OCI-LY1 (cell line): ENCODE data around the gene SFMBT2.

ENCODE experiments used
- H2AFZ ChIP-seq: fragments of 200-600 bp; sonication (generic), shearing (Covaris generic); 2 replicates; pipeline ENCODE4 v1.6.0; 2014; ENCODE audit warnings: antibody characterized with exemption, mild to moderate bottlenecking, low read length
- H3F3A ChIP-seq: fragments of 200-600 bp; sonication (generic), shearing (Covaris generic); 2 replicates; pipeline ENCODE4 v1.6.0; 2014; ENCODE audit warnings: mild to moderate bottlenecking, antibody characterized with exemption, low read length, moderate library complexity; ENCODE audit not compliant: insufficient read depth
- H3K27ac ChIP-seq: fragments of 200-600 bp; sonication (generic); 2 replicates; pipeline ENCODE4 v1.5.1; 2014; ENCODE audit warnings: low read length, mixed run types, mild to moderate bottlenecking, low read depth; ENCODE audit not compliant: poor library complexity, severe bottlenecking
- H3K27me3 ChIP-seq: fragments of 200-600 bp; sonication (generic); 2 replicates; pipeline ENCODE4 v1.6.0; 2014; ENCODE audit warnings: antibody characterized with exemption, mild to moderate bottlenecking, low read length, moderate library complexity; ENCODE audit not compliant: insufficient read depth
- H3K36me3 ChIP-seq: fragments of 200-600 bp; sonication (generic); 2 replicates; pipeline ENCODE4 v1.6.1; 2014; ENCODE audit warnings: mild to moderate bottlenecking, antibody characterized with exemption, low read length, moderate library complexity, mixed read lengths; ENCODE audit not compliant: insufficient read depth
- H3K4me1 ChIP-seq: fragments of 200-600 bp; sonication (generic); 2 replicates; pipeline ENCODE4 v1.5.1; 2014; ENCODE audit warnings: mild to moderate bottlenecking, low read length, moderate library complexity; ENCODE audit not compliant: insufficient read depth, severe bottlenecking
- H3K4me2 ChIP-seq: fragments of 200-600 bp; sonication (generic), shearing (Covaris generic); 2 replicates; pipeline ENCODE4 v1.6.1; 2014; ENCODE audit warnings: low read length
- H3K4me3 ChIP-seq: fragments of 200-600 bp; sonication (generic); 2 replicates; pipeline ENCODE4 v1.5.1; 2014; ENCODE audit warnings: low read length, low read depth, mild to moderate bottlenecking, mixed read lengths; ENCODE audit not compliant: poor library complexity, severe bottlenecking
- H3K79me2 ChIP-seq: fragments of 200-600 bp; shearing (Covaris generic); 2 replicates; pipeline ENCODE4 v1.6.1; 2016; ENCODE audit warnings: mixed run types, low read length, mixed read lengths; ENCODE audit not compliant: insufficient read depth
- H3K9ac ChIP-seq: fragments of 200-600 bp; sonication (generic), shearing (Covaris generic); 2 replicates; pipeline ENCODE4 v1.6.1; 2014; ENCODE audit warnings: mild to moderate bottlenecking, low read length, mixed read lengths
- H3K9me2 ChIP-seq: fragments of 200-600 bp; sonication (generic), shearing (Covaris generic); 2 replicates; pipeline ENCODE4 v1.6.1; 2014; ENCODE audit warnings: low read depth, mild to moderate bottlenecking, low read length, mixed read lengths
- H3K9me3 ChIP-seq: fragments of 200-600 bp; shearing (Covaris generic); 2 replicates; pipeline ENCODE4 v1.6.1; 2014; ENCODE audit warnings: low read length, mixed read lengths
- H4K20me1 ChIP-seq: fragments of 200-600 bp; sonication (generic), shearing (Covaris generic); 2 replicates; pipeline ENCODE4 v1.6.0; 2016; ENCODE audit warnings: mild to moderate bottlenecking, low read length; ENCODE audit not compliant: insufficient read depth
- CTCF ChIP-seq: fragments of 200-600 bp; sonication (generic), shearing (Covaris generic); IDR thresholded peaks from 2 replicates; pipeline ENCODE4 v1.5.1; 2017; ENCODE audit warnings: mild to moderate bottlenecking, antibody characterized with exemption, low read length, moderate library complexity, mixed read lengths
- EZH2 ChIP-seq: fragments of 200-600 bp; sonication (generic), shearing (Covaris generic); IDR thresholded peaks from 2 replicates; pipeline ENCODE4 v1.8.0; 2017; ENCODE audit warnings: borderline replicate concordance, mixed run types, mild to moderate bottlenecking, antibody characterized with exemption, low read length, moderate library complexity, mixed read lengths

SFMBT2 gene

DNA sequence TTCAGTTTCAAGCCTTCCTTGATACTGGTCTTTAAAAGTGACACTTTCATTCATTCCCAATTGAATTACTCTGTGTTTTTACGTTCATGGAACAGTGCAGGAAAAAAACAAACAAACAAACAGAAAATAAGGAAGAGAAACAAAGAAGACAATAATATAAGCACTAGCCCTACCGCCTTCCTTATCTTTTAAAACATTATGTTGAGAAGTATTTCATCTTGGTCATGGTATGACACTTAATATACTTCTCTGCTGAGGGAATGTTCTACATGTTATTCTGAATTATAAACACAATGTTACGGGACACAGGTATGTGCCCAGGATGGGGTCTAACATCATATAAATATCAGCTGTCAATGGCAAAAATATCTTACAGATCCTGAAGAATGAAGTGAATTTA, 176.7 kb downstream of the SFMBT2 start:
- no peak overlapping the region for H3K27ac ChIP-seq
- no peak overlapping the region for H3K4me2 ChIP-seq

GRCh38 chr10:7233259-7233991, 177.4 kb downstream of the SFMBT2 start:
- H2AFZ ChIP-seq = no peak overlapping the region
- H3K4me1 ChIP-seq = no peaks in the 10 kb centered on the region
- no peaks in the 10 kb centered on the region for H4K20me1 ChIP-seq
- no peaks in the 10 kb centered on the region; the same call in 1 of the 2 replicates for H3K36me3 ChIP-seq
- H3K9me2 ChIP-seq = no peaks in the 10 kb centered on the region
- H3F3A ChIP-seq = no peaks in the 10 kb centered on the region
- H3K4me2 ChIP-seq = no peak overlapping the region
- H3K27ac ChIP-seq = no peak overlapping the region
- TF ChIP-seq EZH2 (no peak), CTCF (no peak)
- H3K79me2 ChIP-seq = no peaks in the 10 kb centered on the region
- H3K27me3 ChIP-seq = no peaks in the 10 kb centered on the region
- no peaks in the 10 kb centered on the region for H3K9me3 ChIP-seq
- H3K4me3 ChIP-seq = no peak overlapping the region
- no peak overlapping the region for H3K9ac ChIP-seq

More for the DNA sequence above, 176.7 kb downstream of the SFMBT2 start:
- H3F3A ChIP-seq = no peaks in the 10 kb centered on the region
- H3K36me3 ChIP-seq = no peaks in the 10 kb centered on the region; the same call in 1 of the 2 replicates
- no peaks in the 10 kb centered on the region for H3K9me3 ChIP-seq
- H3K9ac ChIP-seq = no peak overlapping the region
- no peak overlapping the region for H2AFZ ChIP-seq
- H3K4me1 ChIP-seq = peaks cover 4% of the 10 kb centered on the region
- no peaks in the 10 kb centered on the region for H3K9me2 ChIP-seq
- no peaks in the 10 kb centered on the region for H3K27me3 ChIP-seq
- TF ChIP-seq CTCF (no peak), EZH2 (no peak)
- no peak overlapping the region for H3K4me3 ChIP-seq
- no peaks in the 10 kb centered on the region for H3K79me2 ChIP-seq
- no peaks in the 10 kb centered on the region for H4K20me1 ChIP-seq

- Histone ChIP-seq H3K4me3 (no peak overlapping the region), H3F3A (no peaks in the 10 kb centered on the region), H3K27me3 (no peaks in the 10 kb centered on the region), H4K20me1 (no peaks in the 10 kb centered on the region), H2AFZ (no peak overlapping the region), H3K79me2 (no peaks in the 10 kb centered on the region), H3K9ac (no peak overlapping the region), H3K27ac (no peak overlapping the region), H3K4me1 (no peaks in the 10 kb centered on the region), H3K4me2 (no peak overlapping the region), H3K36me3 (peaks cover 6% of the 10 kb centered on the region), H3K9me2 (no peaks in the 10 kb centered on the region), H3K9me3 (no peaks in the 10 kb centered on the region)
- TF ChIP-seq EZH2 (no peak), CTCF (no peak)
Observed at GRCh38 chr10:7231509-7232414, 179.1 kb downstream of the SFMBT2 start.
